BLaER1 treated with 17β-estradiol and CSF1 and Interleukin-3, amounts not matched to agents 10 nM and 100 nM (cell line): Measurements from ENCODE around the gene CMTM1.

Experiments
- H3K27ac ChIP-seq, 11 experiments: shearing (Covaris generic); formaldehyde crosslinking; 2 replicates each; pipeline ENCODE4 v1.8.1; 2022
- H3K27me3 ChIP-seq, 11 experiments: shearing (Covaris generic); formaldehyde crosslinking; 2 replicates each; pipeline ENCODE4 v1.8.1; 2022
- H3K36me3 ChIP-seq, 11 experiments: shearing (Covaris generic); formaldehyde crosslinking; 2 replicates each; pipeline ENCODE4 v1.8.1; 2022
- H3K4me1 ChIP-seq, 10 experiments: shearing (Covaris generic); formaldehyde crosslinking; 2 replicates each; pipeline ENCODE4 v1.8.1; 2022
- H3K4me2 ChIP-seq, 11 experiments: shearing (Covaris generic); formaldehyde crosslinking; 2 replicates each; pipeline ENCODE4 v1.8.1; 2022
- H3K4me3 ChIP-seq, 10 experiments: shearing (Covaris generic); formaldehyde crosslinking; 2 replicates each; pipeline ENCODE4 v1.8.1; 2022
- H3K9ac ChIP-seq, 11 experiments: shearing (Covaris generic); formaldehyde crosslinking; 2 replicates each; pipeline ENCODE4 v1.8.1; 2022
- H3K9me3 ChIP-seq, 11 experiments: shearing (Covaris generic); formaldehyde crosslinking; replicated peaks in 1 of 11; 2 replicates each; pipeline ENCODE4 v1.8.1; 2022
- H4K20me1 ChIP-seq, 11 experiments: shearing (Covaris generic); formaldehyde crosslinking; 2 replicates each; pipeline ENCODE4 v1.8.1; 2022
- Cebpa-rat ChIP-seq, 11 experiments: shearing (Covaris generic); IDR thresholded peaks; 2 replicates each; pipeline ENCODE4 v1.8.1; 2022

CMTM1 gene

GRCh38 chr16:66566051-66566901 lies at the start of gene CMTM1:
Gene CMTM1 (plus strand): TSS chr16:66566439. CDS start chr16:66566514, 75 bp downstream.
- Histone ChIP-seq H3K9me3 (peaks cover 0 to 15% (median 12%) of the 10 kb centered on the region in 11 experiments; a peak in 16 of 22 replicates), H3K9ac (no peak within 1 kb of the TSS), H3K4me1 (peaks cover 34 to 61% (median 47%) of the 10 kb centered on the region in 10 experiments), H3K4me3 (no peak within 1 kb of the TSS), H3K4me2 (no peak within 1 kb of the TSS), H3K27me3 (no peaks in the 10 kb centered on the region), H3K36me3 (peaks cover 59 to 100% (median 83%) of the 10 kb centered on the region in 11 experiments), H4K20me1 (peaks cover 0 to 67% (median 26%) of the 10 kb centered on the region in 11 experiments; a peak in 18 of 22 replicates), H3K27ac (no peak within 1 kb of the TSS)
- no peak for TF ChIP-seq Cebpa-rat (IDR thresholded peaks at IDR 0.05)

GRCh38 chr16:66516509-66516807 lies 49.8 kb upstream of the CMTM1 start:
- Histone ChIP-seq H3K27me3 (no peaks in the 10 kb centered on the region), H3K9ac (peak overlapping the region; percentile 65 to 98 (median 95)), H3K4me2 (peak overlapping the region; percentile 68 to 98 (median 94)), H3K36me3 (peaks cover 0 to 21% (median 0%) of the 10 kb centered on the region in 11 experiments; a peak in 7 of 22 replicates), H3K4me3 (peak overlapping the region in 7 of 10 experiments; percentile 27 to 49 (median 35); a peak in 8 of 20 replicates), H3K9me3 (no peaks in the 10 kb centered on the region), H3K4me1 (peaks cover 78 to 97% (median 91%) of the 10 kb centered on the region in 10 experiments), H4K20me1 (no peaks in the 10 kb centered on the region), H3K27ac (peak overlapping the region; percentile 70 to 100 (median 99))
- no peak for TF ChIP-seq Cebpa-rat (IDR thresholded peaks at IDR 0.05)

GRCh38 chr16:66516808-66517585 lies 49.2 kb upstream of the CMTM1 start:
- no peaks in the 10 kb centered on the region for H3K27me3 ChIP-seq
- H3K9me3 ChIP-seq: no peaks in the 10 kb centered on the region
- peak in 3 of 11 experiments; percentile 9 to 30 (median 23); a peak in 1 of 22 replicates for TF ChIP-seq Cebpa-rat (IDR thresholded peaks at IDR 0.05)
- peak overlapping the region; percentile 92 to 100 (median 99) for H3K27ac ChIP-seq
- peak overlapping the region; percentile 87 to 98 (median 95) for H3K9ac ChIP-seq
- peaks cover 78 to 97% (median 91%) of the 10 kb centered on the region in 10 experiments for H3K4me1 ChIP-seq
- H4K20me1 ChIP-seq: no peaks in the 10 kb centered on the region
- peaks cover 0 to 18% (median 0%) of the 10 kb centered on the region in 11 experiments; a peak in 2 of 22 replicates for H3K36me3 ChIP-seq
- H3K4me3 ChIP-seq: peak overlapping the region; percentile 27 to 72 (median 56); a peak in 18 of 20 replicates
- H3K4me2 ChIP-seq: peak overlapping the region; percentile 87 to 99 (median 97)

GRCh38 chr16:66517586-66518263 lies 48.5 kb upstream of the CMTM1 start:
- no peaks in the 10 kb centered on the region for H3K9me3 ChIP-seq
- H3K36me3 ChIP-seq: peaks cover 0 to 11% (median 0%) of the 10 kb centered on the region in 11 experiments; a peak in 2 of 22 replicates
- no peak for TF ChIP-seq Cebpa-rat (IDR thresholded peaks at IDR 0.05)
- H3K27ac ChIP-seq: peak overlapping the region; percentile 92 to 100 (median 99)
- no peaks in the 10 kb centered on the region for H4K20me1 ChIP-seq
- H3K27me3 ChIP-seq: no peaks in the 10 kb centered on the region
- peak overlapping the region; percentile 27 to 72 (median 56); a peak in 17 of 20 replicates for H3K4me3 ChIP-seq
- H3K4me1 ChIP-seq: peaks cover 78 to 97% (median 91%) of the 10 kb centered on the region in 10 experiments
- peak overlapping the region; percentile 87 to 98 (median 95) for H3K9ac ChIP-seq
- peak overlapping the region; percentile 87 to 99 (median 97) for H3K4me2 ChIP-seq

- Histone ChIP-seq H3K27ac (peak overlapping the region; percentile 86 to 100 (median 99)), H3K9ac (peak overlapping the region; percentile 77 to 94 (median 86)), H3K4me2 (peak overlapping the region; percentile 87 to 99 (median 95)), H3K9me3 (no peaks in the 10 kb centered on the region), H3K4me1 (peaks cover 95 to 98% (median 97%) of the 10 kb centered on the region in 10 experiments), H3K27me3 (no peaks in the 10 kb centered on the region), H3K36me3 (no peaks in the 10 kb centered on the region), H3K4me3 (peak overlapping the region in 3 of 10 experiments; percentile 1 to 14 (median 11); a peak in 5 of 20 replicates), H4K20me1 (no peaks in the 10 kb centered on the region)
- TF ChIP-seq Cebpa-rat (IDR thresholded peaks at IDR 0.05): no peak
Observed at GRCh38 chr16:66519482-66520373, 46.5 kb upstream of the CMTM1 start.

GRCh38 chr16:66520406-66521170 lies 45.7 kb upstream of the CMTM1 start:
- Histone ChIP-seq H3K4me3 (peak overlapping the region in 4 of 10 experiments; percentile 14 to 45 (median 21); a peak in 5 of 20 replicates), H3K27ac (peak overlapping the region; percentile 86 to 100 (median 99)), H3K4me2 (peak overlapping the region; percentile 87 to 99 (median 97)), H3K27me3 (no peaks in the 10 kb centered on the region), H3K36me3 (no peaks in the 10 kb centered on the region), H3K9ac (peak overlapping the region; percentile 77 to 94 (median 86)), H3K4me1 (peaks cover 95 to 99% (median 96%) of the 10 kb centered on the region in 10 experiments), H3K9me3 (no peaks in the 10 kb centered on the region), H4K20me1 (no peaks in the 10 kb centered on the region)
- no peak for TF ChIP-seq Cebpa-rat (IDR thresholded peaks at IDR 0.05)

- H3K9ac ChIP-seq: peak overlapping the region; percentile 74 to 94 (median 86); a peak in 21 of 22 replicates
- TF ChIP-seq Cebpa-rat (IDR thresholded peaks at IDR 0.05): no peak
- H3K4me3 ChIP-seq: peak overlapping the region in 5 of 10 experiments; percentile 1 to 45 (median 24); a peak in 4 of 20 replicates
- H3K4me2 ChIP-seq: peak overlapping the region; percentile 87 to 99 (median 97)
- no peaks in the 10 kb centered on the region for H3K27me3 ChIP-seq
- H4K20me1 ChIP-seq: no peaks in the 10 kb centered on the region
- H3K27ac ChIP-seq: peak overlapping the region; percentile 86 to 100 (median 99)
- no peaks in the 10 kb centered on the region for H3K9me3 ChIP-seq
- peaks cover 95 to 99% (median 96%) of the 10 kb centered on the region in 10 experiments for H3K4me1 ChIP-seq
- no peaks in the 10 kb centered on the region for H3K36me3 ChIP-seq
Observed at GRCh38 chr16:66521252-66521713, 45.0 kb upstream of the CMTM1 start.
